ENCODE data around the gene SIK2. TPM values are rescaled to one million over a fixed set of nuclear protein-coding genes. Genes with fewer than 3 reads are reported as not detected.

The SIK2 gene
- total RNA-seq (2011; cell fraction: chromatin; rRNA removed; ENCODE audit: low replicate concordance): 9.4 and 10.0 TPM in 2 replicates
- 5.4 and 5.8 TPM in 2 replicates for total RNA-seq (2011; cell fraction: nucleolus; rRNA removed)
- 6.8 and 6.9 TPM in 2 replicates for total RNA-seq (2011; cell fraction: nucleoplasm; rRNA removed)
- total RNA-seq (2014; rRNA removed): 3.4 and 4.1 TPM in 2 replicates
- total RNA-seq (2014; rRNA removed; fragmentation: Illumina TruSeq; extraction: Trizol): 3.7 and 3.8 TPM in 2 replicates
- total RNA-seq (2015; rRNA removed; fragmentation: Illumina TruSeq; extraction: Trizol): 4.5 and 4.8 TPM in 2 replicates
- 6.4 and 11.3 TPM in 2 replicates for total RNA-seq (2021)
- 7.3 and 10.3 TPM in 2 replicates for polyA plus RNA-seq (2011; rRNA removed)
- 7.6 and 7.8 TPM in 2 replicates for polyA plus RNA-seq (2011; cell fraction: cytosol; rRNA removed)
- polyA plus RNA-seq (2011; cell fraction: nucleus; rRNA removed): 10.9 and 15.0 TPM in 2 replicates
- 5.4 and 7.9 TPM in 2 replicates for polyA plus RNA-seq (2012)
- 9.3 and 11.6 TPM in 2 replicates for polyA plus RNA-seq (2014; fragmentation: Illumina TruSeq; extraction: Trizol)
- polyA plus RNA-seq (2014; fragmentation: Nextera tagmentation; extraction: Ambion mirVana): under 1 TPM; 0.74 to 0.77 TPM
- 3.2 and 3.3 TPM in 2 replicates for polyA plus RNA-seq (2014; rRNA removed)
- 7.6 and 13.0 TPM in 2 replicates for polyA minus RNA-seq (2011; rRNA and poly(A)+ RNA removed)
- polyA minus RNA-seq (2011; cell fraction: cytosol; rRNA and poly(A)+ RNA removed): 5.2 and 13.6 TPM in 2 replicates
- polyA minus RNA-seq (2011; cell fraction: nucleus; rRNA and poly(A)+ RNA removed): 5.3 and 7.1 TPM in 2 replicates
- Bru-seq, nascent RNA: percentile 70 among the genes with signal in this experiment
- BruChase-seq, experiment 1, labeled RNA remaining after a 2-hour chase: percentile 72 among the genes with signal in this experiment
- BruChase-seq, experiment 2, labeled RNA remaining after a 6-hour chase: percentile 69 among the genes with signal in this experiment
- long read RNA-seq, experiment 1, partial matches to known transcripts: 21 of 27 reads
- long read RNA-seq, experiment 1, other reads (novel, unspliced or antisense): 6 of 27 reads
- long read RNA-seq, experiment 2, full-length matches to known transcripts: 3 of 10 reads
- long read RNA-seq, experiment 2, partial matches to known transcripts: 0 of 10 reads
- long read RNA-seq, experiment 2, other reads (novel, unspliced or antisense): 7 of 10 reads
- long read RNA-seq, experiment 3, partial matches to known transcripts: 1 of 2 reads
- long read RNA-seq, experiment 3, other reads (novel, unspliced or antisense): 1 of 2 reads

DNA sequence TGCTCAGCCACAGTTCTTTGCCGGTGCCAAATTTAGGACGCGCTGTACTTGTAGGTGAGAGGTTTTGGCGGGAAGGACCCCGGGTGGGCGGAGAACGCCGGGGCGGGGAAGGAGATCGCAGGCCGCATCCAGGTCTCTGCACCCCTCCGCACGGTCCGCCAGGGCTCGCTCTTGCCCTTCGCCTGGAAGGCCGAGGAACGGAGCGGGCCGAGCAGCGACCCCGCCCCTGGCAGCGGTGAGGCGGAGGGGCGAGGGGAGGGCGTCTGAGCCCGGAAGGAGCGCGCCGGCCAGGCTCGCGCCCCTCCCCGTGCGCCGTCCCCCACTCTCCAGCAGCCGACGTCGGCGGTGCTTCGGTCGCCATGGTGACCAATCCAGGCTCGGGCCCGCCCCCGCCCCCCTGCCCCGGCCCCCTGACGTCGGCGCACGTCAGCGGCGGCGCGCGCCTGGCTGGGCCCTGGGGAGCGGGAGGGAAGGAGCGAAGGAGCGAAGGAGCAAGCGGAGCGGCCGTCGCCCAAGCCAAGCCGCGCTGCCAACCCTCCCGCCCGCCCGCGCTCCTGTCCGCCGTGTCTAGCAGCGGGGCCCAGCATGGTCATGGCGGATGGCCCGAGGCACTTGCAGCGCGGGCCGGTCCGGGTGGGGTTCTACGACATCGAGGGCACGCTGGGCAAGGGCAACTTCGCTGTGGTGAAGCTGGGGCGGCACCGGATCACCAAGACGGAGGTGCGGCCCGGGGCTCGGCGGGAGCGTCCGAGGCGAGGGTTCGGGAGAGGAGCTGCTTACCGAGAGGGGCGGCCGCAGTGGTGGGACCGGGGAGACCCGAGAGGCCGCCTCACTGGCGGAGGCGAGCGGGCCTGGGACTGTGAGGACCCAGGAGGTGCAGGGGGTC is at the start of gene SIK2:
Gene SIK2 (plus strand): TSS at position 471 of the 886 bp plus-strand sequence. CDS start 115 bp downstream, at position 586.
- POLR2A ChIA-PET: interaction anchor here (0.6 to 1.1 kb wide), 8 partner anchors 9 to 1440 kb away, joined by 3 to 4 read pairs (median 4); no protein-coding TSS in a partner anchor
- TF ChIP-seq, protein P1, sequence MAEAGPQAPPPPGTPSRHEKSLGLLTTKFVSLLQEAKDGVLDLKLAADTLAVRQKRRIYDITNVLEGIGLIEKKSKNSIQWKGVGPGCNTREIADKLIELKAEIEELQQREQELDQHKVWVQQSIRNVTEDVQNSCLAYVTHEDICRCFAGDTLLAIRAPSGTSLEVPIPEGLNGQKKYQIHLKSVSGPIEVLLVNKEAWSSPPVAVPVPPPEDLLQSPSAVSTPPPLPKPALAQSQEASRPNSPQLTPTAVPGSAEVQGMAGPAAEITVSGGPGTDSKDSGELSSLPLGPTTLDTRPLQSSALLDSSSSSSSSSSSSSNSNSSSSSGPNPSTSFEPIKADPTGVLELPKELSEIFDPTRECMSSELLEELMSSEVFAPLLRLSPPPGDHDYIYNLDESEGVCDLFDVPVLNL (CRISPR knock-in tag; IDR thresholded peaks at IDR 0.05; ENCODE audit: low read depth): peak; percentile 77; the same call in 1 of the 2 replicates
- TF ChIP-seq, protein P2, sequence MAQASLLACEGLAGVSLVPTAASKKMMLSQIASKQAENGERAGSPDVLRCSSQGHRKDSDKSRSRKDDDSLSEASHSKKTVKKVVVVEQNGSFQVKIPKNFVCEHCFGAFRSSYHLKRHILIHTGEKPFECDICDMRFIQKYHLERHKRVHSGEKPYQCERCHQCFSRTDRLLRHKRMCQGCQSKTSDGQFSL (CRISPR knock-in tag; IDR thresholded peaks at IDR 0.05): peak; percentile 77
- TF ChIP-seq, protein P2 (tag; IDR thresholded peaks at IDR 0.05): no peak; a peak in 1 of 4 replicates
- TF ChIP-seq TCFL5 (CRISPR knock-in tag; conservative IDR thresholded peaks at IDR 0.05) (no peak), ELF4 (CRISPR knock-in tag; IDR thresholded peaks at IDR 0.05) (no peak), CBX3 (IDR thresholded peaks at IDR 0.05; ENCODE audit: borderline replicate concordance in 1 of 2, low read length in 2 of 2) (peak in 1 of 2 experiments; percentile 59; a peak in 1 of 3 replicates), JUN (IDR thresholded peaks at IDR 0.05; ENCODE audit: borderline replicate concordance, low read depth, low read length) (0 out of 2 replicates have a peak, but pooled peaks have one; percentile 35), JUN (CRISPR knock-in tag; IDR thresholded peaks at IDR 0.05; ENCODE audit: borderline replicate concordance) (no peak), TEAD1 (CRISPR knock-in tag; IDR thresholded peaks at IDR 0.05) (peak in 1 of 2 experiments; percentile 71; a peak in 1 of 4 replicates)
- TF ChIP-seq, protein P3, sequence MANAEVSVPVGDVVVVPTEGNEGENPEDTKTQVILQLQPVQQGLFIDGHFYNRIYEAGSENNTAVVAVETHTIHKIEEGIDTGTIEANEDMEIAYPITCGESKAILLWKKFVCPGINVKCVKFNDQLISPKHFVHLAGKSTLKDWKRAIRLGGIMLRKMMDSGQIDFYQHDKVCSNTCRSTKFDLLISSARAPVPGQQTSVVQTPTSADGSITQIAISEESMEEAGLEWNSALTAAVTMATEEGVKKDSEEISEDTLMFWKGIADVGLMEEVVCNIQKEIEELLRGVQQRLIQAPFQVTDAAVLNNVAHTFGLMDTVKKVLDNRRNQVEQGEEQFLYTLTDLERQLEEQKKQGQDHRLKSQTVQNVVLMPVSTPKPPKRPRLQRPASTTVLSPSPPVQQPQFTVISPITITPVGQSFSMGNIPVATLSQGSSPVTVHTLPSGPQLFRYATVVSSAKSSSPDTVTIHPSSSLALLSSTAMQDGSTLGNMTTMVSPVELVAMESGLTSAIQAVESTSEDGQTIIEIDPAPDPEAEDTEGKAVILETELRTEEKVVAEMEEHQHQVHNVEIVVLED (CRISPR knock-in tag; IDR thresholded peaks at IDR 0.05): peak; percentile 66; the same call in 1 of the 2 replicates

More for the DNA sequence above, at the start of gene SIK2:
- Histone ChIP-seq H3K79me2 (ENCODE audit: control insufficient read depth, insufficient read depth, low read length) (peaks cover 48% of the 10 kb centered on the region), H3K9ac (ENCODE audit: insufficient read depth in 1 of 2, low read depth in 2 of 2, low read length in 2 of 2) (peak within 1 kb of the TSS; percentile 80 to 99), H3K27ac (ENCODE audit: extremely low read depth, low read depth, low read length) (peak within 1 kb of the TSS; percentile 84), H3K9me3 (replicated peaks; ENCODE audit: control insufficient read depth, insufficient read depth, low read depth, low read length) (no peaks in the 10 kb centered on the region), H3K9me1 (ENCODE audit: control insufficient read depth, insufficient read depth, low read length) (no peaks in the 10 kb centered on the region), H3K36me3 (ENCODE audit: control insufficient read depth, insufficient read depth, low read length) (no peaks in the 10 kb centered on the region), H4K20me1 (replicated peaks; ENCODE audit: control insufficient read depth, insufficient read depth, low read length) (0 out of 2 replicates have a peak, but pooled peaks cover 4% of the 10 kb centered on the region), H3K4me3 (peak within 1 kb of the TSS; percentile 66), H2AFZ (ENCODE audit: low read depth, low read length) (peak within 1 kb of the TSS; percentile 96), H3K4me2 (ENCODE audit: insufficient read depth, low read length) (peak within 1 kb of the TSS; percentile 82), H3K27me3 (ENCODE audit: control insufficient read depth in 2 of 2, insufficient read depth in 2 of 2, low read length in 2 of 2) (no peaks in the 10 kb centered on the region), H3K4me1 (replicated peaks in 1 of 2; ENCODE audit: control insufficient read depth in 2 of 2, insufficient read depth in 2 of 2, low read length in 2 of 2) (peaks cover 14 to 17% of the 10 kb centered on the region in 2 experiments; a peak in 4 of 5 replicates)
- intact Hi-C loops (cut with micrococcal nuclease) (loop anchor here (1.0 to 10.0 kb wide), 6 partner anchors 35 to 683 kb away; no protein-coding TSS in a partner anchor), in situ Hi-C loops (cut with MboI) (loop anchor here (5.0 to 10.0 kb wide), 4 partner anchors 175 to 623 kb away; partner anchors contain the start of gene PTS)
- ATAC-seq (peak; percentile 93), DNase-seq (ENCODE audit: extremely low read depth in 1 of 4, low spot score in 3 of 4) (peak; percentile 95 to 96 (median 96)), FAIRE-seq (peak; percentile 77)
- WGBS (ENCODE audit: insufficient coverage, low coverage, missing lambda C conversion rate): 0% methylated on average over 32 of the region's 100 CpGs
- CTCF ChIA-PET (ENCODE audit: low intra/inter-chr PET ratio): interaction anchor here (0.7 to 5.8 kb wide), 4 partner anchors 175 to 394 kb away, joined by 3 to 38 read pairs (median 12); no protein-coding TSS in a partner anchor
- BruUV-seq (replicated peaks): no TSS peak
